Natural killer cell (primary cell): ENCODE measurements around the gene CDH23. TPM values are rescaled to one million over a fixed set of nuclear protein-coding genes. Genes with fewer than 3 reads are reported as not detected.

Experiments used
- ATAC-seq, 3 donors: fragments of 150-1000 bp in 2 of 3; fragments of 200-7000 bp in 1 of 3; cut with Tn5 transposase; 1 replicate in 1 of 3; 2 replicates in 2 of 3; pipeline ENCODE4 v1.10.0; 2021; ENCODE audit warnings: mild to moderate bottlenecking in 2 of 3, moderate library complexity in 2 of 3
- DNase-seq, 2 donors: peaks; one replicate each; pipeline versions ENCODE4 v3.0.0 to v3.0.0-alpha.2; 2013 to 2021; ENCODE audit warnings: mixed read lengths in 1 of 2
- H3K27ac ChIP-seq: one replicate; pipeline ENCODE4 v1.5.1; 2013; ENCODE audit warnings: mild to moderate bottlenecking, low read length
- H3K27me3 ChIP-seq: one replicate; pipeline ENCODE4 v1.6.1; 2013; ENCODE audit warnings: low read length; ENCODE audit not compliant: control insufficient read depth, insufficient read depth
- H3K36me3 ChIP-seq: one replicate; pipeline ENCODE4 v1.6.1; 2013; ENCODE audit warnings: low read length; ENCODE audit not compliant: control insufficient read depth, insufficient read depth
- H3K4me1 ChIP-seq: one replicate; pipeline ENCODE4 v1.6.1; 2013; ENCODE audit warnings: low read length; ENCODE audit not compliant: control insufficient read depth, insufficient read depth
- H3K4me3 ChIP-seq: one replicate; pipeline ENCODE4 v1.5.1; 2013; ENCODE audit warnings: low read length
- H3K9me3 ChIP-seq: one replicate; pipeline ENCODE4 v1.6.1; 2013; ENCODE audit warnings: low read length; ENCODE audit not compliant: control insufficient read depth, insufficient read depth
- H3K27ac Mint-ChIP-seq, 2 donors: one replicate each; pipeline ENCODE4 v1.8.0; 2022; ENCODE audit warnings: mild to moderate bottlenecking in 2 of 2, mixed read lengths in 2 of 2, moderate library complexity in 1 of 2
- H3K27me3 Mint-ChIP-seq, 2 donors: one replicate each; pipeline ENCODE4 v1.8.0; 2022; ENCODE audit warnings: low read depth in 2 of 2, mixed read lengths in 2 of 2
- H3K36me3 Mint-ChIP-seq: one replicate; pipeline ENCODE4 v1.8.0; 2022; ENCODE audit warnings: mixed read lengths
- H3K4me1 Mint-ChIP-seq, 2 donors: one replicate each; pipeline ENCODE4 v1.8.0; 2022; ENCODE audit warnings: mixed read lengths in 2 of 2
- H3K4me3 Mint-ChIP-seq: one replicate; pipeline ENCODE4 v1.8.0; 2022; ENCODE audit warnings: mild to moderate bottlenecking, moderate library complexity, mixed read lengths
- H3K9me3 Mint-ChIP-seq, 2 donors: one replicate each; pipeline ENCODE4 v1.8.0; 2022; ENCODE audit warnings: mixed read lengths in 2 of 2
- WGBS: methylation state at CpG from one replicate; pipeline ENCODE4 v1.1.7; 2013; ENCODE audit warnings: missing lambda C conversion rate; ENCODE audit not compliant: insufficient coverage; 5-methylcytosine and 5-hydroxymethylcytosine counted together
- intact Hi-C: fragments of 100-400 bp; cut with micrococcal nuclease; formaldehyde crosslinking; loops from one replicate; pipeline ENCODE4 v1.14.2; 2022
- total RNA-seq, 4 donors: library from RNA; stranded (reverse); fragments of 120-200 nt in 1 of 4; gene quantifications; one replicate each; pipeline versions ENCODE4 v1.2.3 to v1.2.4, GENCODE V29; 2013 to 2022
- TF ChIP-seq, protein P1 (sequence below): fragments of 200-600 bp; IDR thresholded peaks from one replicate; pipeline ENCODE4 v1.8.0; 2022; ENCODE audit warnings: antibody characterized with exemption

Gene CDH23
- total RNA-seq, 3 donors from 2014 or later (not counting 1 experiment from before 2014, with no cell fraction given) = 1.2 to 6.0 (median 4.3) TPM

DNA sequence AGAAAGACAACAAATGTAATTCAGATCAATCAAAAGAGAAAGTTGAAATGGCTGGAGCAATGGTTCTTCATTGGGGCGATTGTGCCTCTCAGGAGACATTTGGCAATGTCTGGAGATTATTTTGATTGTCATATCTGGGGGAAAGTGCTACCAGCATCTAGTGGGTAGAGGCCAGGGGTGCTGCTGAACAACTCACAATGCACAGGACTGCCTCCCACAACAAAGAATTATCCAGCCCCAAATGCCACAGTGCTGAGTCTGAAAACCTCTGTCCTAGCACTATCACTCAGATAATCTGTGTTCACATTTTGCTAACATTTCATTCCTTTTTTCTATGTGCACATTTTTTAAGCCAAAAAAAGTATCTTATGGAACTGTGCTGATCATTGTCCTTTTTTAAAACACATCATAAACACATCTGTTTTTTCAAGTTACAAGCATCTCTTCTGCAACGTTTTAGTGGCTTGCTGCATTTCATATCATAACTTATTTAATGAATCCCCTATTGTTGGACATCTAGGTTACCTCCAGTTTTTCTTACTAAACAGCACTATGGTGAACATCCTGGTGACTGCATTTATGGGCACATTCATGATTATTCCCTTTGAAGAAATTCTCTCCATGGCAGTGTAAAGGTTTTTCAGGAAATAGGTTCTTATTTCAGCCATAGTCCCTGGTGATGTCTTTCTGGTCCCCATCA, 208.7 kb downstream of the CDH23 start:
- TF ChIP-seq, protein P1, sequence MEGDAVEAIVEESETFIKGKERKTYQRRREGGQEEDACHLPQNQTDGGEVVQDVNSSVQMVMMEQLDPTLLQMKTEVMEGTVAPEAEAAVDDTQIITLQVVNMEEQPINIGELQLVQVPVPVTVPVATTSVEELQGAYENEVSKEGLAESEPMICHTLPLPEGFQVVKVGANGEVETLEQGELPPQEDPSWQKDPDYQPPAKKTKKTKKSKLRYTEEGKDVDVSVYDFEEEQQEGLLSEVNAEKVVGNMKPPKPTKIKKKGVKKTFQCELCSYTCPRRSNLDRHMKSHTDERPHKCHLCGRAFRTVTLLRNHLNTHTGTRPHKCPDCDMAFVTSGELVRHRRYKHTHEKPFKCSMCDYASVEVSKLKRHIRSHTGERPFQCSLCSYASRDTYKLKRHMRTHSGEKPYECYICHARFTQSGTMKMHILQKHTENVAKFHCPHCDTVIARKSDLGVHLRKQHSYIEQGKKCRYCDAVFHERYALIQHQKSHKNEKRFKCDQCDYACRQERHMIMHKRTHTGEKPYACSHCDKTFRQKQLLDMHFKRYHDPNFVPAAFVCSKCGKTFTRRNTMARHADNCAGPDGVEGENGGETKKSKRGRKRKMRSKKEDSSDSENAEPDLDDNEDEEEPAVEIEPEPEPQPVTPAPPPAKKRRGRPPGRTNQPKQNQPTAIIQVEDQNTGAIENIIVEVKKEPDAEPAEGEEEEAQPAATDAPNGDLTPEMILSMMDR = no peak
- intact Hi-C loops = no loop called here
- Mint-ChIP-seq H3K4me3 (no peak overlapping the region), H3K4me1 (no peaks in the 10 kb centered on the region), H3K36me3 (no peaks in the 10 kb centered on the region), H3K9me3 (no peaks in the 10 kb centered on the region), H3K27me3 (no peaks in the 10 kb centered on the region), H3K27ac (no peak overlapping the region)
- ATAC-seq (no peak), DNase-seq (no peak)
- Histone ChIP-seq H3K4me3 (no peak overlapping the region), H3K4me1 (no peaks in the 10 kb centered on the region), H3K9me3 (no peaks in the 10 kb centered on the region), H3K27ac (no peak overlapping the region), H3K27me3 (no peaks in the 10 kb centered on the region), H3K36me3 (no peaks in the 10 kb centered on the region)
- WGBS = 39% methylated on average over 2 of the region's 2 CpGs

DNA sequence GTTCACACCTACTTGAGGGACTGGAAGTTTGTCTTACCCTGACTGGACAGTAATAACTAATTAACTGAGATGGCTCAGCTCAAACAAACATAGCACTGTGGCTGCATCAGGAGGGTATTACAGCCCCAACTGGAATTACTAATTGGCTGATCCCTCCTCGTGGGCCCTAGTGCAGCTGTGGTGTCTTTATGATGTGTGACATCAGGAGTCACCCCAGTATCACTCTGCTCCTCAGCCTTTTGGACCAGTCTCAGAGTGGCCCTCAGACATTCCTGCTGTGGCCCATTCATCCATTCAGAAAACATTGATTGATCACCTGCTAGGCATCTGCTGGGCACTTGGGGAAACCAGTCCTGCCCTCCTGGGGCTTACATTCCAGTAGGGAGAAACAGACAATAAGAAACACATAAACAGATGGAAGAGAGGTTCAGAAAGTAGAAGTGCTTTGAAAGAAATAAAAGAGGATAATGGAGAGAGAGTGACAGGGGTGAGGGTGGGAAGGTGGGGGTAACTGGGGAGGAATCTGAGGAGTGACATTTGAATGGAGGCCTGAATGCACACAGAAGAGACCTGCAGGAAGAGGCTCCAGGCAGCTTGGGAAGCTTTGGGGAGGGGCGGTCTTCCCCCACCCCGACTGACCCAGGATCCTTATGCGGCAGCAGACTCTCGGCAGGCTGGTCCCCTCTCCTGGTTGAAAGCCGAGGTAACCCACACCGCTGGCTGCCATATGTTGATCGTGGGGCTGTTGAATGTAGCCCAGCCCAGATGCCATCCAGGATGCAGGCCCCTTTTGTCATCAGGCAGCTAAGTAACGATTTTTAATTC, 209.7 kb downstream of the CDH23 start:
- no peaks in the 10 kb centered on the region for H3K36me3 Mint-ChIP-seq
- ATAC-seq = no peak
- H3K27me3 ChIP-seq = no peaks in the 10 kb centered on the region
- no peaks in the 10 kb centered on the region for H3K36me3 ChIP-seq
- no peaks in the 10 kb centered on the region for H3K9me3 Mint-ChIP-seq
- H3K9me3 ChIP-seq = no peaks in the 10 kb centered on the region
- no peak overlapping the region for H3K4me3 Mint-ChIP-seq
- no peaks in the 10 kb centered on the region for H3K4me1 Mint-ChIP-seq
- WGBS = 86% methylated on average over 9 of the region's 9 CpGs
- intact Hi-C loops = no loop called here
- H3K27me3 Mint-ChIP-seq = no peaks in the 10 kb centered on the region
- no peak for DNase-seq
- no peak overlapping the region for H3K4me3 ChIP-seq
- no peak overlapping the region for H3K27ac ChIP-seq
- H3K4me1 ChIP-seq = no peaks in the 10 kb centered on the region
- no peak overlapping the region for H3K27ac Mint-ChIP-seq
- TF ChIP-seq, protein P1 = no peak

DNA sequence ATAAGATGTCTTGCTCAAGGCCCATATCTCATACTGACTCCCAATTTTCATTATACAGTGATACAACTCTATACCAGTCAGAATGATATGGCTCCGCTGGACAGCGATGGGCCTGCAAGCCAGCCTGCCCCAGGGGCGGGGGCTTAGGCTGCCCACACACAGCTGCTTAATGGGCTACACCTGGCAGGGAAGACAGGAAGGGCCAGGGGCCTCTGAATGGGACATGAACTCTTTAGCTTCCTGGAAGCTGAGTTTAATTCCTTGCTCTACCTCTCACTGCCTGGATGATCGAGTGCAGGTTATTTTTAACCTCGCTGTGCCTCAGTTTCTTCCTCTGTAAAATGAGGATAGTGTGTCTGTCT, 210.3 kb downstream of the CDH23 start:
- ATAC-seq = no peak
- Mint-ChIP-seq H3K4me1 (no peaks in the 10 kb centered on the region), H3K36me3 (no peaks in the 10 kb centered on the region), H3K27me3 (no peaks in the 10 kb centered on the region), H3K27ac (no peak overlapping the region), H3K4me3 (no peak overlapping the region), H3K9me3 (no peaks in the 10 kb centered on the region)
- DNase-seq = no peak
- Histone ChIP-seq H3K4me3 (no peak overlapping the region), H3K9me3 (no peaks in the 10 kb centered on the region), H3K4me1 (no peaks in the 10 kb centered on the region), H3K27ac (no peak overlapping the region), H3K27me3 (no peaks in the 10 kb centered on the region), H3K36me3 (no peaks in the 10 kb centered on the region)
- WGBS = 75% methylated on average over 5 of the region's 5 CpGs
- intact Hi-C loops = no loop called here
- TF ChIP-seq, protein P1 = no peak
